Naive thymus-derived CD4-positive, alpha-beta T cell (primary cell): ENCODE measurements around the gene IFTAP. TPM values are rescaled to one million over a fixed set of nuclear protein-coding genes. Genes with fewer than 3 reads are reported as not detected.

Experiments used
- ATAC-seq: fragments of 150-1000 bp; cut with Tn5 transposase; 2 replicates; pipeline ENCODE4 v1.10.0; 2021; ENCODE audit warnings: mild to moderate bottlenecking, moderate library complexity
- CTCF ChIA-PET: fragments of 350-600 bp; sonication (Branson Sonifier 250); formaldehyde crosslinking; loops from one replicate; lab custom pipeline; 2021; ENCODE audit warnings: antibody characterized with exemption; lab: Charles Lee
- POLR2A ChIA-PET: fragments of 350-600 bp; sonication (Branson Sonifier 250); formaldehyde crosslinking; loops from one replicate; lab custom pipeline; 2021; ENCODE audit warnings: antibody characterized with exemption, inconsistent platforms; lab: Charles Lee
- DNase-seq, 9 donors: peaks; one replicate each; pipeline versions ENCODE4 v3.0.0 to v3.0.0-alpha.2; 2020 to 2022; ENCODE audit warnings: mixed read lengths in 1 of 9
- H3K27ac ChIP-seq: one replicate; pipeline ENCODE4 v1.7.0; 2013; ENCODE audit warnings: mild to moderate bottlenecking, low read depth, low read length, moderate library complexity
- H3K27me3 ChIP-seq, 2 donors: one replicate each; pipeline ENCODE4 v1.7.0; 2013; ENCODE audit warnings: low read length in 2 of 2, mild to moderate bottlenecking in 2 of 2, moderate library complexity in 2 of 2; ENCODE audit not compliant: control insufficient read depth in 2 of 2, insufficient read depth in 2 of 2
- H3K36me3 ChIP-seq, 3 experiments: 1 replicate in 2 of 3; 2 replicates in 1 of 3; pipeline ENCODE4 v1.7.0; 2013; ENCODE audit warnings: low read length in 3 of 3, mild to moderate bottlenecking in 3 of 3, moderate library complexity in 1 of 3; ENCODE audit not compliant: insufficient read depth in 3 of 3, control insufficient read depth in 2 of 3
- H3K4me1 ChIP-seq, 2 donors: one replicate each; pipeline ENCODE4 v1.7.0; 2013; ENCODE audit warnings: low read length in 2 of 2, mild to moderate bottlenecking in 2 of 2, moderate library complexity in 1 of 2; ENCODE audit not compliant: control insufficient read depth in 2 of 2, insufficient read depth in 2 of 2
- H3K4me3 ChIP-seq: 2 replicates; pipeline ENCODE4 v1.7.0; 2013; ENCODE audit warnings: mild to moderate bottlenecking, low read length
- H3K9me3 ChIP-seq, 3 experiments: 1 replicate in 2 of 3; 2 replicates in 1 of 3; pipeline ENCODE4 v1.7.0; 2013; ENCODE audit warnings: low read length in 3 of 3; ENCODE audit not compliant: control insufficient read depth in 2 of 3
- H3K27ac Mint-ChIP-seq, 9 donors: one replicate each; pipeline ENCODE4 v1.8.0; 2020 to 2022; ENCODE audit warnings: mixed read lengths in 9 of 9, mild to moderate bottlenecking in 8 of 9, moderate library complexity in 5 of 9, inconsistent platforms in 2 of 9
- H3K27me3 Mint-ChIP-seq, 5 donors: one replicate each; pipeline ENCODE4 v1.8.0; 2021 to 2022; ENCODE audit warnings: mixed read lengths in 5 of 5, mild to moderate bottlenecking in 1 of 5
- H3K36me3 Mint-ChIP-seq, 5 donors: one replicate each; pipeline ENCODE4 v1.8.0; 2020 to 2022; ENCODE audit warnings: mixed read lengths in 5 of 5, mild to moderate bottlenecking in 3 of 5, inconsistent platforms in 1 of 5
- H3K4me1 Mint-ChIP-seq, 7 donors: one replicate each; pipeline ENCODE4 v1.8.0; 2020 to 2022; ENCODE audit warnings: mixed read lengths in 7 of 7, mild to moderate bottlenecking in 3 of 7, inconsistent platforms in 1 of 7
- H3K4me3 Mint-ChIP-seq, 10 donors: one replicate each; pipeline ENCODE4 v1.8.0; 2020 to 2022; ENCODE audit warnings: mild to moderate bottlenecking in 10 of 10, mixed read lengths in 10 of 10, moderate library complexity in 6 of 10, inconsistent platforms in 2 of 10
- H3K9me3 Mint-ChIP-seq, 11 donors: one replicate each; pipeline ENCODE4 v1.8.0; 2020 to 2022; ENCODE audit warnings: mixed read lengths in 11 of 11, mild to moderate bottlenecking in 4 of 11, inconsistent platforms in 1 of 11, moderate library complexity in 1 of 11
- intact Hi-C, 2 donors: fragments of 100-400 bp; cut with micrococcal nuclease; formaldehyde crosslinking; loops; one replicate each; pipeline ENCODE4 v1.15.1; 2023
- polyA plus RNA-seq, 2 donors: library from polyadenylated mRNA; unstranded; fragments of 300-500 nt; fragmentation: Illumina TruSeq; gene quantifications; one replicate each; pipeline ENCODE4 v1.2.3, GENCODE V29; 2021
- total RNA-seq, 6 experiments: library from RNA in 5 of 6; stranded (reverse) in 5 of 6; gene quantifications; 1 replicate in 5 of 6; 2 replicates in 1 of 6; pipeline ENCODE4 v1.2.3 and lab custom pipeline; 2021 to 2026

The IFTAP gene
- total and polyA plus RNA-seq, 7 experiments from 2014 or later = 1.1 to 14.1 (median 3.2) TPM; not detected in 1

DNA sequence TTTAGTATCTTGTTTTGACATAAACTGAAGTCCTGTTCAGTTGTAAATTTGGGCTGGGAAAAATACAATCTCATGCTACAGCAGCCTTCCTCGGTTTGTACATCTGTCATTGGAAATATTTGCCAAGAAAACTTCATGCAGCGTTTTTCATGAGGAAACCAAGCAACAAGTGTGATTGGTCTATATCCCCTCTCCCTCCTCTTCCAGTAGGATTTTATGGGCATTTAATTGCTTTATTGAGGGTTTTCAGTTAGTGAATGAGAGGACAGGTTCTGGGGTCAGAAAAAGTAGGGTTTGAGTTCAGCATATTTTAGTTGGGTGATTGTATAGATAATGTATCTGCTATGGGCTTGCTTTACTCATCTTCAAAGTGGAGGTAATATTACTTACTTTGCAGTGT, 93.8 kb downstream of the IFTAP start:
- Mint-ChIP-seq H3K4me3 (no peak overlapping the region), H3K9me3 (peaks cover 0 to 6% (median 0%) of the 10 kb centered on the region in 11 donors), H3K36me3 (no peaks in the 10 kb centered on the region), H3K27ac (no peak overlapping the region), H3K27me3 (peaks cover 21 to 52% (median 43%) of the 10 kb centered on the region in 5 donors), H3K4me1 (peaks cover 0 to 17% (median 9%) of the 10 kb centered on the region in 7 donors)
- H3K4me1 ChIP-seq = peaks cover 5 to 8% of the 10 kb centered on the region in 2 donors
- ChIA-PET CTCF (no interaction called here), POLR2A (no interaction called here)
- no peak overlapping the region for H3K27ac ChIP-seq
- no peaks in the 10 kb centered on the region for H3K27me3 ChIP-seq
- DNase-seq = no peak
- ATAC-seq = no peak
- H3K36me3 ChIP-seq = no peaks in the 10 kb centered on the region
- no peak overlapping the region for H3K4me3 ChIP-seq
- intact Hi-C loops = no loop called here
- no peaks in the 10 kb centered on the region for H3K9me3 ChIP-seq

DNA sequence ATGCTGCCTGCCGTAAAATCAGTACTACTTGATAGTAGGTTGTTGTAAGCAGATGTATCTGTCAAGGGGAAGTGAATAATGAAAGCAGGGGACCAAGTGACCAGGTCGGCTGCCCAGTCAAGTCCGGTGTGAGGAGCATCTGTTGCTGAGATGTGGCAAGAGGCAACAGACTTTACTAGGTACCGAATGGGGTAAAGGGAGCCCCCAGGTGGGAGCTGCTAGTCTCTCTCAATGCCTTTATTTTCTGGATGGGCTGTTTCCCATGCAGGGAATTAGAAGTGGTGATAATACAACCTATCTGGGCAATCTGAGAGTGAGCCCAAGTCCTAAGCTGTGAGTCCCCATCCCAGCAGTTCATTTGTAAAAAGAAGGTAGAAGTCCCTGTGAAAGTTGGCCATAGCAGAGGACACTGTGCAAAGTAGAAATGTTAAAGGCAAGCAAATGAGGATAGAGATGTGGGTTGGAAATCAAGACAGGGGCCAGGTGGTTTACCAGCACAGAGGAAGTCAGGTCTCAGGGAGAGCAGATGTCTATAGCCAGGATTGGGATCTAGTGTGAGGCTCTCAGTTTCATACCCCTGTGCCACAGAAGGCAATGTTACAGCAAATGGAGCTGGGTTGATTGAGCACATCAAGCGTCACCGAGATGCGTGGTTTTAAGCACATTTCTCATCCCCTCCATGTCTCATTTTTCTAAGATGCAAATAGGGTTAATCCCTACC, 94.4 kb downstream of the IFTAP start:
- no peak overlapping the region for H3K4me3 ChIP-seq
- ATAC-seq = no peak
- H3K9me3 ChIP-seq = no peaks in the 10 kb centered on the region
- Mint-ChIP-seq H3K36me3 (no peaks in the 10 kb centered on the region), H3K27me3 (peaks cover 21 to 52% (median 43%) of the 10 kb centered on the region in 5 donors), H3K4me3 (no peak overlapping the region), H3K9me3 (peaks cover 0 to 6% (median 0%) of the 10 kb centered on the region in 11 donors), H3K27ac (no peak overlapping the region), H3K4me1 (peaks cover 0 to 17% (median 9%) of the 10 kb centered on the region in 7 donors)
- ChIA-PET CTCF (no interaction called here), POLR2A (no interaction called here)
- no peaks in the 10 kb centered on the region for H3K36me3 ChIP-seq
- H3K27me3 ChIP-seq = no peaks in the 10 kb centered on the region
- no peak for DNase-seq
- no peak overlapping the region for H3K27ac ChIP-seq
- intact Hi-C loops = no loop called here
- H3K4me1 ChIP-seq = peaks cover 5 to 8% of the 10 kb centered on the region in 2 donors

DNA sequence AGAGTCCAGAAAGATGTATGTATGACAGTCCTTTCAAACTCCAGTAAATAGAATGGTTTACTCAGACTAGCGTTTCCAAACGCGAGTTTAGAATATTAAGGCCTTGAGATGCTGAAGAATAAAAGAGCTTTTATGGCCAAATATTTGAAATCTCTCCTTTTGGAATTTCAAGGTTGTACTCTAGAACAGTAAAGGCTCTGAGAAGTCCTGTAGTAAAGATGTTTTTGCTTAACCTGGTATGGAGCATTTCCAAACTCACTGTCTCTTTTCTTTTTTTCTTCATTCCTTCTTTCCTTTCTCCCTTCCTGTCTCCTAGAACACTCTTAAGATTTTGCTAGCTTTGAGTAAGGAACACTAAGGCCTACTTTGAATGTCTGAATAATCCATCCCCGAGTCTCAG, 95.1 kb downstream of the IFTAP start:
- Mint-ChIP-seq H3K27ac (no peak overlapping the region), H3K4me3 (no peak overlapping the region), H3K4me1 (peaks cover 0 to 14% (median 7%) of the 10 kb centered on the region in 7 donors), H3K9me3 (peaks cover 0 to 4% (median 0%) of the 10 kb centered on the region in 11 donors), H3K36me3 (no peaks in the 10 kb centered on the region), H3K27me3 (peaks cover 21 to 49% (median 43%) of the 10 kb centered on the region in 5 donors)
- Histone ChIP-seq H3K4me3 (no peak overlapping the region), H3K9me3 (no peaks in the 10 kb centered on the region), H3K27me3 (no peaks in the 10 kb centered on the region), H3K36me3 (no peaks in the 10 kb centered on the region), H3K27ac (no peak overlapping the region), H3K4me1 (peaks cover 5 to 8% of the 10 kb centered on the region in 2 donors)
- intact Hi-C loops = no loop called here
- POLR2A ChIA-PET = no interaction called here
- ATAC-seq = no peak
- no peak for DNase-seq
- CTCF ChIA-PET = interaction anchor here (0.7 kb wide), 1 partner anchor 142 kb away, joined by 3 read pairs; no protein-coding TSS in a partner anchor

DNA sequence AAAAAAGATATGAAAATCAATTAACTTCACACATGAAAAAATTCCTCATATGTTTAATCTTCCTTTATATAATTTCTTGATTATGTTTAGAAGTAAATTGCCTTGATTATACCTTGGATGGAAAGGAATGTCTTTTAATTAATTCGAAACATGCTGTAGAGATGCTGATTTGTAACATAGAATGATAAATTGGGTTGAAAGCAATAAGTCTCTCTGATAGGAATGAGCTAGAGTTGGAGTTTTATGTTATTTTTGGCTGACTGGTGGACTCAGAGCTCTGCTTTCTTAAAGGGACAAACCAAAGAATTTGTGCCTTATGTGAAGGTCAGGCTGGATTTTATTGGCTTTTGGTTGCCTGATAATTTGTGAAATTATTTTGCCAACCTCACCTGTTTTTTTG, 98.4 kb downstream of the IFTAP start:
- POLR2A ChIA-PET = no interaction called here
- Mint-ChIP-seq H3K27ac (no peak overlapping the region), H3K9me3 (no peaks in the 10 kb centered on the region), H3K36me3 (no peaks in the 10 kb centered on the region), H3K4me3 (no peak overlapping the region), H3K4me1 (no peaks in the 10 kb centered on the region), H3K27me3 (peaks cover 14 to 46% (median 24%) of the 10 kb centered on the region in 5 donors)
- no peak for DNase-seq
- intact Hi-C loops = no loop called here
- H3K27ac ChIP-seq = no peak overlapping the region
- H3K4me3 ChIP-seq = no peak overlapping the region
- no peaks in the 10 kb centered on the region for H3K27me3 ChIP-seq
- H3K9me3 ChIP-seq = no peaks in the 10 kb centered on the region
- H3K36me3 ChIP-seq = no peaks in the 10 kb centered on the region
- no peaks in the 10 kb centered on the region for H3K4me1 ChIP-seq
- ATAC-seq = no peak
- CTCF ChIA-PET = no interaction called here

DNA sequence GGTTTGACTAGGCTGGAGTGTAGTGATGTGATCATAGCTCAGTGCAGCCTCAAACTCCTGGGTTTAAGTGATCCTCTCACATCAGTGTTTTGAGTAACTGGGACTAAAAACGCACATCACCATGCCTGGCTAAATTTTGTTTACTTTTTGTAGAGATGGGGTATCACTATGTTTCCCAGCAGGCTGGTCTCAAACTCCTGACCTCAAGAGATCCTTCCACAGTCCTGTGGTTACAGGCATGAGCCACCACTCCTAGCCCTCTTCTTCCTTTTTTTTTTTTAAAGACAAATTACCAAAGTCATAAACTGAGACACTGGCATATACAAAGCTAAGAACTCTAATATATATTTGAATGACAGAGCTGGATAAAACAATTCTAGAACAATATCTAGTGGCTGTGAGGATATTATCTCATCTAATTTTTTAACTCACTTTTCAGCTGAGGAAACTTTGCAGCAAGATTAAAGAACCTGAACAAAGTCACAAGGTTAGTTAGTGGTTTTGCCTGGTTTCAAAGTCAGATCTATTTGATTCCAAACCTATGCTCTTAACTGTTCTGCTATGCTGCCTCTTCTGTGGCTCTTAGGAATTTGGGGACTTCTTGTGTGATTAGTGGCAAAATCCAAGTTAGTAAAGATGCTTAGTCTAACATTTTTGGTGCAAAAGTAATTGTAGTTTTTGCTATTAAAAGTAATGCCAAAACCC, 99.0 kb downstream of the IFTAP start:
- Mint-ChIP-seq H3K9me3 (no peaks in the 10 kb centered on the region), H3K27ac (no peak overlapping the region), H3K4me3 (no peak overlapping the region), H3K4me1 (no peaks in the 10 kb centered on the region), H3K27me3 (peaks cover 11 to 46% (median 21%) of the 10 kb centered on the region in 5 donors), H3K36me3 (no peaks in the 10 kb centered on the region)
- Histone ChIP-seq H3K36me3 (no peaks in the 10 kb centered on the region), H3K9me3 (no peaks in the 10 kb centered on the region), H3K4me3 (no peak overlapping the region), H3K4me1 (no peaks in the 10 kb centered on the region), H3K27me3 (no peaks in the 10 kb centered on the region), H3K27ac (no peak overlapping the region)
- POLR2A ChIA-PET = no interaction called here
- CTCF ChIA-PET = interaction anchor here (0.7 kb wide), 1 partner anchor 346 kb away, joined by 3 read pairs; no protein-coding TSS in a partner anchor
- no peak for DNase-seq
- ATAC-seq = no peak
- intact Hi-C loops = no loop called here

DNA sequence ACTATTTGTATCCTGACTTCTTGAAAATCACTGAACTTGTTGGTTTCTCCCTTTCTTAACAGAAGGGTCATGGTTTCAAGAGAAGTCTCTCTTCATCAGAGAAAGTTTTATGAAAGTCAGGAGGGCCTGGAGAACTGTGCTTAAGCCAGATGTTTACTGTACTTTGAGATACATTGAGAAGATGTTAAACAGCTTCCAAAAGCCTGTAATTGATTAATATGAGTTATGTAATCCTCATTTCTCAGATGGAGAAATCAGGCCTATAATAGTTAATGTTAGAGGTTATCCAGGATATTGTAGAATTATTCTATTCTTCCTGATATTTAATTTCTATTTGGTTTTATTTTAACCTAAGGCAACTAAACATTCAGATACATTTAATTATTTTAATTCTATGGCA, 100.8 kb downstream of the IFTAP start:
- no peaks in the 10 kb centered on the region for H3K9me3 Mint-ChIP-seq
- intact Hi-C loops = no loop called here
- H3K4me1 ChIP-seq = no peaks in the 10 kb centered on the region
- H3K27ac ChIP-seq = no peak overlapping the region
- CTCF ChIA-PET = no interaction called here
- H3K27me3 Mint-ChIP-seq = peaks cover 4 to 40% (median 20%) of the 10 kb centered on the region in 5 donors
- H3K27ac Mint-ChIP-seq = no peak overlapping the region
- ATAC-seq (no peak), DNase-seq (no peak)
- no peaks in the 10 kb centered on the region for H3K27me3 ChIP-seq
- H3K4me1 Mint-ChIP-seq = no peaks in the 10 kb centered on the region
- POLR2A ChIA-PET = no interaction called here
- H3K9me3 ChIP-seq = no peaks in the 10 kb centered on the region
- no peaks in the 10 kb centered on the region for H3K36me3 ChIP-seq
- H3K36me3 Mint-ChIP-seq = no peaks in the 10 kb centered on the region
- H3K4me3 Mint-ChIP-seq = no peak overlapping the region
- H3K4me3 ChIP-seq = no peak overlapping the region
